Activated CD8-positive, alpha-beta memory T cell treated with anti-CD3 and anti-CD28 coated beads, Interleukin-2, amount 50 U/mL, for 4 hours (primary cell): ENCODE data around the gene CHAC1.
"Not testable (repeated sequence)": the region's sequence is repeated elsewhere in the genome, so short reads cannot be mapped to it uniquely, and the experiment has no call there.

Experiments used
- DNase-seq: peaks from one replicate; pipeline ENCODE4 v3.0.0-alpha.2; 2020

CHAC1 gene

GRCh38 chr15:40938536-40938870 lies 14.8 kb upstream of the CHAC1 start:
- no peak for DNase-seq

GRCh38 chr15:40940296-40940801 lies 12.9 kb upstream of the CHAC1 start:
- DNase-seq, result no peak

- no peak for DNase-seq
Observed at GRCh38 chr15:40941068-40941527, 12.2 kb upstream of the CHAC1 start.

- peak; percentile 60 for DNase-seq
Observed at GRCh38 chr15:40941528-40942336, 11.5 kb upstream of the CHAC1 start.

GRCh38 chr15:40942337-40942854 lies 10.9 kb upstream of the CHAC1 start:
- DNase-seq, result no peak

GRCh38 chr15:40942878-40943277 lies 10.4 kb upstream of the CHAC1 start:
- DNase-seq, result no peak

- DNase-seq, result no peak
Observed at GRCh38 chr15:40943764-40944365, 9.4 kb upstream of the CHAC1 start.

- no peak for DNase-seq
Observed at GRCh38 chr15:40944510-40945296, 8.6 kb upstream of the CHAC1 start.

- DNase-seq, result no peak
Observed at GRCh38 chr15:40948706-40949473, 4.4 kb upstream of the CHAC1 start.

- DNase-seq, result no peak
Observed at GRCh38 chr15:40949756-40950207, 3.5 kb upstream of the CHAC1 start.

GRCh38 chr15:40951764-40952163 lies 1.5 kb upstream of the CHAC1 start:
- DNase-seq, result no peak

- DNase-seq, result no peak
Observed at GRCh38 chr15:40952301-40952900, 870 bp upstream of the CHAC1 start.

- no peak for DNase-seq
Observed at GRCh38 chr15:40953713-40954074, 423 bp downstream of the CHAC1 start.

- not testable (repeated sequence) for DNase-seq
Observed at GRCh38 chr15:40954158-40954848, 1.0 kb downstream of the CHAC1 start.

GRCh38 chr15:40955141-40955903 lies 2.1 kb downstream of the CHAC1 start:
- no peak for DNase-seq

- no peak for DNase-seq
Observed at GRCh38 chr15:40955930-40956540, 2.8 kb downstream of the CHAC1 start.

GRCh38 chr15:40956541-40956982 lies 3.3 kb downstream of the CHAC1 start:
- no peak for DNase-seq

GRCh38 chr15:40957041-40957555 lies 3.8 kb downstream of the CHAC1 start:
- DNase-seq, result no peak

GRCh38 chr15:40957581-40958051 lies 4.3 kb downstream of the CHAC1 start:
- DNase-seq, result no peak

GRCh38 chr15:40958146-40958545 lies 4.9 kb downstream of the CHAC1 start:
- no peak for DNase-seq
